ENCODE results near the gene NLRC5. TPM values are rescaled to one million over a fixed set of nuclear protein-coding genes. Genes with fewer than 3 reads are reported as not detected.

The NLRC5 gene
- total RNA-seq, 1 experiment from 2014 or later: 2.4 TPM

- no peak overlapping the region for H3K27ac Mint-ChIP-seq
- Histone ChIP-seq H3K23ac (ENCODE audit: insufficient read length, low read depth, low read length) (no peak overlapping the region), H3K18ac (ENCODE audit: insufficient read length, low read depth, low read length) (no peak overlapping the region), H3K23me2 (ENCODE audit: insufficient read length, low read depth, low read length, poor library complexity, severe bottlenecking) (no peaks in the 10 kb centered on the region), H3K9ac (ENCODE audit: extremely low read depth, insufficient read length, low read length) (no peak overlapping the region), H2BK12ac (ENCODE audit: insufficient read length, low read depth, low read length) (no peak overlapping the region), H4K8ac (replicated peaks; ENCODE audit: insufficient read length, low read depth, low read length) (no peak overlapping the region), H2BK20ac (ENCODE audit: low read depth, low read length, poor library complexity, severe bottlenecking) (no peak overlapping the region), H2AK5ac (ENCODE audit: insufficient read length, low read length) (no peak overlapping the region), H2BK15ac (ENCODE audit: low read depth, low read length) (no peak overlapping the region), H2BK120ac (ENCODE audit: low read depth, low read length, poor library complexity, severe bottlenecking) (no peak overlapping the region), H3K14ac (ENCODE audit: insufficient read depth, low read length) (no peak overlapping the region), H4K5ac (ENCODE audit: insufficient read length, low read depth, low read length) (no peak overlapping the region), H3T11ph (ENCODE audit: low read length) (no peak overlapping the region), H3K9me3 (ENCODE audit: control insufficient read depth, low read depth, low read length) (no peaks in the 10 kb centered on the region), H3K56ac (ENCODE audit: insufficient read length, low read depth, low read length) (no peak overlapping the region), H3K4me1 (ENCODE audit: insufficient read depth, low read length) (no peaks in the 10 kb centered on the region), H2AFZ (ENCODE audit: low read length) (no peak overlapping the region), H3K4me2 (ENCODE audit: insufficient read depth, insufficient read length, low read length) (no peak overlapping the region), H4K20me1 (ENCODE audit: control insufficient read depth, insufficient read depth, insufficient read length) (no peaks in the 10 kb centered on the region), H3K79me1 (ENCODE audit: insufficient read depth, low read depth, low read length, poor library complexity, severe bottlenecking) (no peaks in the 10 kb centered on the region), H2BK5ac (ENCODE audit: insufficient read length, low read length) (no peak overlapping the region), H3K27ac (ENCODE audit: insufficient read length, low read depth, low read length) (no peak overlapping the region), H3K27me3 (ENCODE audit: insufficient read depth, low read length) (no peaks in the 10 kb centered on the region), H4K91ac (ENCODE audit: insufficient read length, low read depth, low read length) (no peak overlapping the region), H3K79me2 (ENCODE audit: insufficient read depth, low read length) (no peaks in the 10 kb centered on the region), H3K4ac (ENCODE audit: low read depth, low read length) (no peak overlapping the region)
- H3K9me3 Mint-ChIP-seq: no peaks in the 10 kb centered on the region
- WGBS (ENCODE audit: extremely low coverage, insufficient read length, low lambda C conversion rate): no CpG with 5 or more reads among the region's 6 CpGs
- no peak for TF ChIP-seq CTCF (conservative IDR thresholded peaks at IDR 0.05)
- H3K36me3 Mint-ChIP-seq (ENCODE audit: insufficient read depth in 1 of 3, low read depth in 3 of 3): no peaks in the 10 kb centered on the region
- DNase-seq: no peak
- peaks cover 10 to 13% of the 10 kb centered on the region in 2 experiments for H3K4me1 Mint-ChIP-seq
- peaks cover 5% of the 10 kb centered on the region for H3K27me3 Mint-ChIP-seq (ENCODE audit: low read depth)
- H3K4me3 Mint-ChIP-seq: no peak overlapping the region
These were observed 93.3 kb downstream of the NLRC5 start for GRCh38 chr16:57082664-57083063.

All from H9 (cell line).